KMS-11 (cell line): ENCODE data around the gene ZNF367.

Experiments used
- H2AFZ ChIP-seq: fragments of 200-600 bp; sonication (generic); 2 replicates; pipeline ENCODE4 v1.6.1; 2016; ENCODE audit warnings: antibody characterized with exemption, mixed run types, low read depth
- H3K27ac ChIP-seq: fragments of 200-600 bp; sonication (generic); 2 replicates; pipeline ENCODE4 v1.6.1; 2016; ENCODE audit warnings: mild to moderate bottlenecking, mixed run types
- H3K27me3 ChIP-seq: fragments of 200-600 bp; sonication (generic); 2 replicates; pipeline ENCODE4 v1.6.1; 2017; ENCODE audit warnings: mild to moderate bottlenecking, low read depth, mixed run types, moderate library complexity; ENCODE audit not compliant: insufficient read depth
- H3K36me3 ChIP-seq: fragments of 200-600 bp; sonication (generic); 2 replicates; pipeline ENCODE4 v1.6.1; 2017; ENCODE audit warnings: mild to moderate bottlenecking, mixed run types; ENCODE audit not compliant: insufficient read depth
- H3K4me1 ChIP-seq: fragments of 200-600 bp; sonication (generic); 2 replicates; pipeline ENCODE4 v1.6.1; 2016; ENCODE audit warnings: mild to moderate bottlenecking, low read depth, mixed run types; ENCODE audit not compliant: poor library complexity, severe bottlenecking
- H3K4me2 ChIP-seq: fragments of 200-600 bp; sonication (generic); 2 replicates; pipeline ENCODE4 v1.7.0; 2016; ENCODE audit warnings: mild to moderate bottlenecking, mixed run types
- H3K4me3 ChIP-seq: fragments of 200-600 bp; sonication (generic); IDR thresholded peaks from 2 replicates; pipeline ENCODE4 v1.6.1; 2017; ENCODE audit warnings: low read depth, low read length, mixed read lengths; ENCODE audit not compliant: insufficient read depth
- H3K79me2 ChIP-seq: fragments of 200-600 bp; sonication (generic); 2 replicates; pipeline ENCODE4 v1.6.1; 2016; ENCODE audit warnings: low read depth, mixed run types; ENCODE audit not compliant: insufficient read depth
- H3K9ac ChIP-seq: fragments of 200-600 bp; sonication (generic); 2 replicates; pipeline ENCODE4 v1.6.1; 2016; ENCODE audit warnings: mild to moderate bottlenecking, mixed run types
- H4K20me1 ChIP-seq: fragments of 200-600 bp; sonication (generic); 2 replicates; pipeline ENCODE4 v1.6.1; 2016; ENCODE audit warnings: mild to moderate bottlenecking, mixed run types; ENCODE audit not compliant: insufficient read depth
- TF ChIP-seq, protein P1 (sequence below): fragments of 200-600 bp; sonication (generic); conservative IDR thresholded peaks from 2 replicates; pipeline ENCODE4 v1.6.1; 2017; ENCODE audit warnings: low read depth, mild to moderate bottlenecking, antibody characterized with exemption, low read length, moderate library complexity, mixed read lengths

Gene ZNF367

DNA sequence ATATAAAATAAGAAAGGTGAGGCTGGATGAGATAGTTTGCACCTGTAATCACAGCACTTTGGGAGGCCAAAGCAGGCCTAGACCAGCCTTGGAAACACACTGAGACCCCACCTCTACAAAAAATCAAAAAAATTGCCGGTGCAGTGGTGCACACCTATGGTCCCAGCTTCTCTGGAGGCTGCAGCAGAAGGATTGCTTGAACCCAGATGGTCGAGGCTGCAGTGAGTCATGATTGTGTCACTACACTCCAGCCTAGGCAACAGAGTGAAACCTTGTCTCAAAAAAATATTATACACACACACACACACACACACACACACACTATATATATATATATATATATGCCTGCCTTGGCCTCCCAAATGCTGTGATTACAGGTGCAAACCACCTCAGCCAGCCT is 36.0 kb downstream of the ZNF367 start:
- TF ChIP-seq, protein P1, sequence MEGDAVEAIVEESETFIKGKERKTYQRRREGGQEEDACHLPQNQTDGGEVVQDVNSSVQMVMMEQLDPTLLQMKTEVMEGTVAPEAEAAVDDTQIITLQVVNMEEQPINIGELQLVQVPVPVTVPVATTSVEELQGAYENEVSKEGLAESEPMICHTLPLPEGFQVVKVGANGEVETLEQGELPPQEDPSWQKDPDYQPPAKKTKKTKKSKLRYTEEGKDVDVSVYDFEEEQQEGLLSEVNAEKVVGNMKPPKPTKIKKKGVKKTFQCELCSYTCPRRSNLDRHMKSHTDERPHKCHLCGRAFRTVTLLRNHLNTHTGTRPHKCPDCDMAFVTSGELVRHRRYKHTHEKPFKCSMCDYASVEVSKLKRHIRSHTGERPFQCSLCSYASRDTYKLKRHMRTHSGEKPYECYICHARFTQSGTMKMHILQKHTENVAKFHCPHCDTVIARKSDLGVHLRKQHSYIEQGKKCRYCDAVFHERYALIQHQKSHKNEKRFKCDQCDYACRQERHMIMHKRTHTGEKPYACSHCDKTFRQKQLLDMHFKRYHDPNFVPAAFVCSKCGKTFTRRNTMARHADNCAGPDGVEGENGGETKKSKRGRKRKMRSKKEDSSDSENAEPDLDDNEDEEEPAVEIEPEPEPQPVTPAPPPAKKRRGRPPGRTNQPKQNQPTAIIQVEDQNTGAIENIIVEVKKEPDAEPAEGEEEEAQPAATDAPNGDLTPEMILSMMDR = no peak
- no peak overlapping the region for H2AFZ ChIP-seq
- peaks cover 12% of the 10 kb centered on the region; the same call in 1 of the 2 replicates for H3K36me3 ChIP-seq
- no peak overlapping the region for H3K27ac ChIP-seq
- H3K9ac ChIP-seq = no peak overlapping the region
- H3K27me3 ChIP-seq = no peaks in the 10 kb centered on the region
- peaks cover 4% of the 10 kb centered on the region for H3K4me1 ChIP-seq
- H3K4me2 ChIP-seq = no peak overlapping the region
- H3K79me2 ChIP-seq = no peaks in the 10 kb centered on the region
- H4K20me1 ChIP-seq = no peaks in the 10 kb centered on the region
- no peak overlapping the region for H3K4me3 ChIP-seq

DNA sequence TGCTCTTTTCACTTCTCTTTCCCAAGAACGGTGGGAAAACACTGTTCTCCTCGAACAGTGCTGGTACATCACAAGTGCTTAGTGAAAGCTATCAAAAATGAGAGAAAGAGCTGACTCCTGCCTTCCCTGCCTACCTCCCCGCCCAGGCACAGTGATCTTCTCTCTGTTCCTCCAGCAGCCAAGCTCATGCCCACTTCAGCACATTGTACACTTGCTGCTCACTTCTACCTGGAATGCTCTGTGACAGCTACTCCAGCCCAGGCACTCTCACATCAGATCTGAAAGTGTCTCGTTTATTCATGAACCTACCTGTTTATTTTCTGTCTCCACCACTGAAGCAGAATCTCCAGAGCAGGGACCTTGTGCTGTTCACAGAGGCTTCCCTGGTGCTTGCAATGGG is 36.5 kb downstream of the ZNF367 start:
- no peaks in the 10 kb centered on the region for H3K79me2 ChIP-seq
- TF ChIP-seq, protein P1 = no peak
- H3K4me3 ChIP-seq = no peak overlapping the region
- peaks cover 9% of the 10 kb centered on the region; the same call in 1 of the 2 replicates for H3K36me3 ChIP-seq
- no peaks in the 10 kb centered on the region for H4K20me1 ChIP-seq
- H3K4me1 ChIP-seq = peaks cover 5% of the 10 kb centered on the region
- no peak overlapping the region for H2AFZ ChIP-seq
- H3K27ac ChIP-seq = no peak overlapping the region
- no peak overlapping the region for H3K4me2 ChIP-seq
- H3K27me3 ChIP-seq = no peaks in the 10 kb centered on the region
- H3K9ac ChIP-seq = no peak overlapping the region

DNA sequence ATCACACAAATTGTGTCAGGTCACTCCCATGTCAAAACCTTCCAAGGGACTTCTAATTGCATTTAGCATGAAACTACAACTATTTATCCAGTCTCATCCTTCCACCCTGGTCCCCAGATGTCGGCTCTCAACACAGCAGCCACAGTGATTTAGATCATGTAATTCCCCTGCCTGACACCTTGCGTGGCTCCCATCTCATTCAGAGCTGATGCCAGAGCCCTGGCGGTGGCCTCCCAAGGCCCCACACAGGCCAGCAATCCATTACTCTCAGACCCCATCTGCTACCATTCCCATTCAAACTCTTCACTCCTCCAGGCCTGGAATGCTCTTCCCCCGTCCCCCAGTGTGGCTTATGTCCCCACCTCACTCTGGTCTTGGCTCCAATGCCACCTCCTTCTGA is 37.0 kb downstream of the ZNF367 start:
- Histone ChIP-seq H4K20me1 (no peaks in the 10 kb centered on the region), H3K4me2 (no peak overlapping the region), H3K4me1 (peaks cover 5% of the 10 kb centered on the region), H2AFZ (no peak overlapping the region), H3K79me2 (no peaks in the 10 kb centered on the region), H3K9ac (no peak overlapping the region), H3K36me3 (peaks cover 4% of the 10 kb centered on the region; the same call in 1 of the 2 replicates), H3K27me3 (no peaks in the 10 kb centered on the region), H3K27ac (no peak overlapping the region), H3K4me3 (no peak overlapping the region)
- TF ChIP-seq, protein P1 = no peak

DNA sequence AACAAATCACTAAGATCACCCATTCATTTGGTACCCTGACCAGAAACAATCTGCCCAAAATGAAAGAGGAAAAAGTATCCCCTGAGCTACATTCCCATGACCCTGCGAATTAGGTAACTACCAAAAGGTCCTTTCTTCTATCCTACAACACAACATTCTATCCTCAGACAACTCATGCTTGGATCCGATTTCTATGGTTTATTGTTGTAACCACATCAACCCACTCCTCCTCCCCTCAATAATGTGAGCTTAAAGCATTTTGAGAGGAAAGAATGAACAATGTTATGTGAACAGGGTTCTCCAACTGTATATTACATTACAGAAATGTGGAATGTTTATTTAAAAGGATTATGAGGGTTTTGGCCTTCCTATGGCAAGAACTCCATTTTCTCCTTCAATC is 38.7 kb downstream of the ZNF367 start:
- Histone ChIP-seq H3K27ac (no peak overlapping the region), H3K36me3 (no peaks in the 10 kb centered on the region), H3K27me3 (no peaks in the 10 kb centered on the region), H3K9ac (no peak overlapping the region), H3K4me3 (no peak overlapping the region), H4K20me1 (no peaks in the 10 kb centered on the region), H3K79me2 (no peaks in the 10 kb centered on the region), H3K4me1 (peaks cover 5% of the 10 kb centered on the region), H3K4me2 (no peak overlapping the region), H2AFZ (no peak overlapping the region)
- TF ChIP-seq, protein P1 = no peak

DNA sequence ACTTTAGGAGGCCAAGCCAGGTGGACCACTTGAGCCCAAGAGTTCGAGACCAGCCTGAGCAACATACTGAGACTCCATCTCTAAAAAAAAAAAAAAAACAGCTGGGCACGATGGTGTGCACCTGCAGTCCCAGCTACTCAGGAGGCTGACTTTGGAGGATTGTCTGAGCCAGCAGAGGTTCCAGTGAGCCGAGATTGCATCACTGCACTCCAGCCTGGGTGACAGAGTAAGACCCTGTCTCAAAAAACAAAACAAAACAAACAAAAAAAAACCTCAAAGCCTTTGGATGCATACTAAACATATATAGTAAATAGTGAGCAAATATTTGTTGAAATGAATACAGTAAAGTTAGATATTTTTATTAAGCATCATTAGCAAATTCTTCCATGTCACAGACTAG is 40.0 kb downstream of the ZNF367 start:
- no peak overlapping the region for H3K4me3 ChIP-seq
- H3K36me3 ChIP-seq = no peaks in the 10 kb centered on the region
- peaks cover 5% of the 10 kb centered on the region for H3K4me1 ChIP-seq
- H3K4me2 ChIP-seq = no peak overlapping the region
- no peaks in the 10 kb centered on the region for H3K79me2 ChIP-seq
- no peak overlapping the region for H3K9ac ChIP-seq
- no peak overlapping the region for H3K27ac ChIP-seq
- H3K27me3 ChIP-seq = no peaks in the 10 kb centered on the region
- TF ChIP-seq, protein P1 = no peak
- H2AFZ ChIP-seq = no peak overlapping the region
- H4K20me1 ChIP-seq = no peaks in the 10 kb centered on the region
